HG02970 (cell line): Measurements from ENCODE around the gene HPCAL1.

Experiments used
- ATAC-seq: cut with Tn5 transposase; IDR thresholded peaks from one replicate; pipeline ENCODE4 v1.9.1; 2021; ENCODE audit warnings: mild to moderate bottlenecking, moderate library complexity, moderate number of reproducible peaks; ENCODE audit not compliant: unreplicated experiment, low FRiP score

Gene HPCAL1

GRCh38 chr2:10267551-10268465, 34.9 kb upstream of the HPCAL1 start:
- ATAC-seq: no peak

GRCh38 chr2:10269291-10269690, 33.4 kb upstream of the HPCAL1 start:
- no peak for ATAC-seq

GRCh38 chr2:10269711-10270610, 32.7 kb upstream of the HPCAL1 start:
- ATAC-seq: no peak

GRCh38 chr2:10271509-10271908, 31.2 kb upstream of the HPCAL1 start:
- ATAC-seq: no peak

GRCh38 chr2:10271946-10272345, 30.8 kb upstream of the HPCAL1 start:
- ATAC-seq: no peak

- ATAC-seq: no peak
Observed at GRCh38 chr2:10272464-10272863, 30.2 kb upstream of the HPCAL1 start.

GRCh38 chr2:10273215-10274175, 29.2 kb upstream of the HPCAL1 start:
- ATAC-seq: no peak

GRCh38 chr2:10274376-10274775, 28.3 kb upstream of the HPCAL1 start:
- ATAC-seq: no peak

- ATAC-seq: no peak
Observed at GRCh38 chr2:10274983-10275802, 27.5 kb upstream of the HPCAL1 start.

GRCh38 chr2:10276481-10277292, 26.0 kb upstream of the HPCAL1 start:
- no peak for ATAC-seq

- ATAC-seq: no peak
Observed at GRCh38 chr2:10277293-10278028, 25.2 kb upstream of the HPCAL1 start.

- no peak for ATAC-seq
Observed at GRCh38 chr2:10278029-10278762, 24.5 kb upstream of the HPCAL1 start.

- ATAC-seq: no peak
Observed at GRCh38 chr2:10278763-10279471, 23.8 kb upstream of the HPCAL1 start.

- no peak for ATAC-seq
Observed at GRCh38 chr2:10279472-10279870, 23.2 kb upstream of the HPCAL1 start.

- no peak for ATAC-seq
Observed at GRCh38 chr2:10279946-10280463, 22.7 kb upstream of the HPCAL1 start.

GRCh38 chr2:10281891-10282290, 20.8 kb upstream of the HPCAL1 start:
- no peak for ATAC-seq
